CD14-positive monocyte (primary cell): ENCODE results near the gene TRMT112. TPM values are rescaled to one million over a fixed set of nuclear protein-coding genes. Genes with fewer than 3 reads are reported as not detected.

ENCODE experiments used
- DNase-seq, 3 donors: peaks; one replicate each; pipeline ENCODE4 v3.0.0-alpha.2; 2011 to 2022
- H2AFZ ChIP-seq: 2 replicates; pipeline ENCODE4 v1.6.0; 2012; ENCODE audit warnings: mild to moderate bottlenecking, low read depth, low read length, inconsistent platforms; ENCODE audit not compliant: insufficient read depth, poor library complexity, severe bottlenecking
- H3K27ac ChIP-seq, 2 donors: 1 replicate in 1 of 2; 2 replicates in 1 of 2; pipeline ENCODE4 v1.5.1; 2012 to 2013; ENCODE audit warnings: low read length in 2 of 2, control low read depth in 1 of 2, inconsistent platforms in 1 of 2, low read depth in 1 of 2, mild to moderate bottlenecking in 1 of 2
- H3K27me3 ChIP-seq, 2 donors: one replicate each; pipeline versions ENCODE4 v1.6.0 to v1.6.1; 2011 to 2013; ENCODE audit warnings: low read length in 2 of 2; ENCODE audit not compliant: control insufficient read depth in 2 of 2, insufficient read depth in 2 of 2
- H3K36me3 ChIP-seq, 2 donors: replicated peaks in 1 of 2; 1 replicate in 1 of 2; 2 replicates in 1 of 2; pipeline versions ENCODE4 v1.5.1 to v1.6.1; 2012 to 2013; ENCODE audit warnings: low read length in 2 of 2, control low read depth in 1 of 2, inconsistent platforms in 1 of 2, mild to moderate bottlenecking in 1 of 2; ENCODE audit not compliant: insufficient read depth in 2 of 2, control insufficient read depth in 1 of 2
- H3K4me1 ChIP-seq, 2 donors: 1 replicate in 1 of 2; 2 replicates in 1 of 2; pipeline versions ENCODE4 v1.5.1 to v1.6.1; 2012 to 2013; ENCODE audit warnings: low read length in 2 of 2, control low read depth in 1 of 2, inconsistent platforms in 1 of 2, mild to moderate bottlenecking in 1 of 2, moderate library complexity in 1 of 2; ENCODE audit not compliant: insufficient read depth in 2 of 2, control insufficient read depth in 1 of 2
- H3K4me2 ChIP-seq: replicated peaks from 2 replicates; pipeline ENCODE3; 2012; ENCODE audit warnings: low read length, moderate library complexity, mild to moderate bottlenecking; ENCODE audit not compliant: poor library complexity, severe bottlenecking; ENCODE audit errors: extremely low read depth
- H3K4me3 ChIP-seq, 3 experiments: fragments of 200-600 bp in 1 of 3; sonication (generic) in 1 of 3; replicated peaks in 1 of 3; 1 replicate in 2 of 3; 2 replicates in 1 of 3; pipeline ENCODE4 v1.5.1; 2011 to 2013; ENCODE audit warnings: low read length in 3 of 3, mild to moderate bottlenecking in 3 of 3, control low read depth in 2 of 3, low read depth in 2 of 3, inconsistent platforms in 1 of 3, moderate library complexity in 1 of 3
- H3K79me2 ChIP-seq: 2 replicates; pipeline ENCODE4 v1.6.0; 2012; ENCODE audit warnings: mild to moderate bottlenecking, control low read depth, inconsistent platforms, low read length, moderate library complexity; ENCODE audit not compliant: insufficient read depth
- H3K9ac ChIP-seq: 2 replicates; pipeline ENCODE4 v1.6.0; 2017; ENCODE audit warnings: low read length, mild to moderate bottlenecking; ENCODE audit not compliant: insufficient read depth, poor library complexity, severe bottlenecking
- H3K9me3 ChIP-seq, 2 donors: replicated peaks in 1 of 2; 1 replicate in 1 of 2; 2 replicates in 1 of 2; pipeline versions ENCODE4 v1.5.1 to v1.6.1; 2012 to 2013; ENCODE audit warnings: low read length in 2 of 2, control low read depth in 1 of 2; ENCODE audit not compliant: control insufficient read depth in 1 of 2, insufficient read depth in 1 of 2
- H4K20me1 ChIP-seq: 2 replicates; pipeline ENCODE4 v1.6.0; 2012; ENCODE audit warnings: mild to moderate bottlenecking, low read length, control low read depth, moderate library complexity; ENCODE audit not compliant: insufficient read depth
- H3K27ac Mint-ChIP-seq, 7 donors: one replicate each; pipeline ENCODE4 v1.8.0; 2020; ENCODE audit warnings: mild to moderate bottlenecking in 7 of 7, mixed read lengths in 7 of 7, moderate library complexity in 6 of 7, inconsistent platforms in 2 of 7
- H3K27me3 Mint-ChIP-seq, 3 donors: one replicate each; pipeline ENCODE4 v1.8.0; 2021 to 2022; ENCODE audit warnings: low read depth in 3 of 3, mild to moderate bottlenecking in 3 of 3, mixed read lengths in 3 of 3, moderate library complexity in 3 of 3, inconsistent platforms in 1 of 3
- H3K36me3 Mint-ChIP-seq, 2 donors: one replicate each; pipeline ENCODE4 v1.8.0; 2020; ENCODE audit warnings: mixed read lengths in 2 of 2, inconsistent platforms in 1 of 2, mild to moderate bottlenecking in 1 of 2
- H3K4me1 Mint-ChIP-seq: one replicate; pipeline ENCODE4 v1.8.0; 2020; ENCODE audit warnings: mild to moderate bottlenecking, mixed read lengths
- H3K4me3 Mint-ChIP-seq, 2 donors: one replicate each; pipeline ENCODE4 v1.8.0; 2020; ENCODE audit warnings: mild to moderate bottlenecking in 2 of 2, mixed read lengths in 2 of 2, moderate library complexity in 1 of 2
- H3K9me3 Mint-ChIP-seq, 7 donors: one replicate each; pipeline ENCODE4 v1.8.0; 2020 to 2022; ENCODE audit warnings: mixed read lengths in 7 of 7, mild to moderate bottlenecking in 6 of 7, moderate library complexity in 6 of 7, inconsistent platforms in 2 of 7
- WGBS: methylation state at CpG from one replicate; pipeline ENCODE4 v1.1.5; 2013; ENCODE audit warnings: missing lambda C conversion rate; ENCODE audit not compliant: insufficient coverage; 5-methylcytosine and 5-hydroxymethylcytosine counted together
- intact Hi-C, 2 donors: fragments of 100-400 bp; cut with micrococcal nuclease; formaldehyde crosslinking; loops; one replicate each; pipeline versions ENCODE4 v1.15.0 to v1.15.1; 2023
- polyA plus RNA-seq, 3 donors: library from polyadenylated mRNA; depleted of rRNA in 1 of 3; unstranded in 2 of 3; stranded (reverse) in 1 of 3; fragments of 300-500 nt in 2 of 3; fragments of >200 nt in 1 of 3; fragmentation: Illumina TruSeq in 2 of 3; gene quantifications; 1 replicate in 2 of 3; 2 replicates in 1 of 3; pipeline ENCODE4 v1.2.3, GENCODE V29; 2012 to 2021
- TF ChIP-seq, protein P1 (sequence below): fragments of 200-600 bp; IDR thresholded peaks from one replicate; pipeline ENCODE4 v1.8.0; 2022; ENCODE audit warnings: antibody characterized with exemption, mild to moderate bottlenecking

Gene TRMT112
- polyA plus RNA-seq, 3 donors, result 162 to 298 (median 254) TPM

DNA sequence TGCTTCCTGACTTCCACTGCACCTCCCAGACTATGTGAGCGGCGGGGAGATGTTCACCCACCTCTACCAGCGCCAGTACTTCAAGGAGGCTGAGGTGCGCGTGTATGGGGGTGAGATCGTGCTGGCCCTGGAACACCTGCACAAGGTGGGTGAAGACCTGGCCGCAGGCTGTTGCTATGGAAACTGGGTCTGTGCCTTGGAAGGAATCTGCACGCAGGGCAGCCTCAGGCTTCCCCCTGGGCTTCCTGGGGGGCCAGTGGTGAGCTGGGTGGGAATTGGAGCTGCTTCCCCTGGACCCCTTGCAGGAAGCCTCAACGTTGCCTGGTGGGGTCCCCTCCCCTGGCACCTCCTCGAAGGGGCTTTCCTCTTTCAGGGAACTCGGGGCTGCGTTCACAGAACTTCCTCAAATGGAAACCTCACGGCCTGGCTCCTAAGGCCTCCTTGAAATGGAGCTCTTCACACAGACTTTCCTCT, 43.1 kb upstream of the TRMT112 start:
- H3K4me3 Mint-ChIP-seq, result peak overlapping the region; percentile 86 to 96
- Histone ChIP-seq H3K9ac (peak overlapping the region; percentile 80), H3K4me2 (peak overlapping the region; percentile 100), H3K79me2 (peaks cover 63% of the 10 kb centered on the region), H3K36me3 (peaks cover 52 to 64% of the 10 kb centered on the region in 2 donors), H3K4me1 (peaks cover 33 to 49% of the 10 kb centered on the region in 2 donors), H3K27ac (peak overlapping the region; percentile 36 to 80), H3K9me3 (no peaks in the 10 kb centered on the region), H3K27me3 (no peaks in the 10 kb centered on the region), H4K20me1 (peaks cover 71% of the 10 kb centered on the region), H2AFZ (peak overlapping the region; percentile 69), H3K4me3 (peak overlapping the region; percentile 90 to 95 (median 91))
- no peaks in the 10 kb centered on the region for H3K27me3 Mint-ChIP-seq
- DNase-seq, result peak; percentile 46 to 78 (median 63)
- H3K27ac Mint-ChIP-seq, result peak overlapping the region; percentile 72 to 92 (median 82)
- peaks cover 51 to 67% of the 10 kb centered on the region in 2 donors for H3K36me3 Mint-ChIP-seq
- no peaks in the 10 kb centered on the region for H3K9me3 Mint-ChIP-seq
- intact Hi-C loops, result no loop called here
- peaks cover 44% of the 10 kb centered on the region for H3K4me1 Mint-ChIP-seq
- 0% methylated on average over 8 of the region's 13 CpGs for WGBS
- TF ChIP-seq, protein P1, sequence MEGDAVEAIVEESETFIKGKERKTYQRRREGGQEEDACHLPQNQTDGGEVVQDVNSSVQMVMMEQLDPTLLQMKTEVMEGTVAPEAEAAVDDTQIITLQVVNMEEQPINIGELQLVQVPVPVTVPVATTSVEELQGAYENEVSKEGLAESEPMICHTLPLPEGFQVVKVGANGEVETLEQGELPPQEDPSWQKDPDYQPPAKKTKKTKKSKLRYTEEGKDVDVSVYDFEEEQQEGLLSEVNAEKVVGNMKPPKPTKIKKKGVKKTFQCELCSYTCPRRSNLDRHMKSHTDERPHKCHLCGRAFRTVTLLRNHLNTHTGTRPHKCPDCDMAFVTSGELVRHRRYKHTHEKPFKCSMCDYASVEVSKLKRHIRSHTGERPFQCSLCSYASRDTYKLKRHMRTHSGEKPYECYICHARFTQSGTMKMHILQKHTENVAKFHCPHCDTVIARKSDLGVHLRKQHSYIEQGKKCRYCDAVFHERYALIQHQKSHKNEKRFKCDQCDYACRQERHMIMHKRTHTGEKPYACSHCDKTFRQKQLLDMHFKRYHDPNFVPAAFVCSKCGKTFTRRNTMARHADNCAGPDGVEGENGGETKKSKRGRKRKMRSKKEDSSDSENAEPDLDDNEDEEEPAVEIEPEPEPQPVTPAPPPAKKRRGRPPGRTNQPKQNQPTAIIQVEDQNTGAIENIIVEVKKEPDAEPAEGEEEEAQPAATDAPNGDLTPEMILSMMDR, result peak; percentile 16

DNA sequence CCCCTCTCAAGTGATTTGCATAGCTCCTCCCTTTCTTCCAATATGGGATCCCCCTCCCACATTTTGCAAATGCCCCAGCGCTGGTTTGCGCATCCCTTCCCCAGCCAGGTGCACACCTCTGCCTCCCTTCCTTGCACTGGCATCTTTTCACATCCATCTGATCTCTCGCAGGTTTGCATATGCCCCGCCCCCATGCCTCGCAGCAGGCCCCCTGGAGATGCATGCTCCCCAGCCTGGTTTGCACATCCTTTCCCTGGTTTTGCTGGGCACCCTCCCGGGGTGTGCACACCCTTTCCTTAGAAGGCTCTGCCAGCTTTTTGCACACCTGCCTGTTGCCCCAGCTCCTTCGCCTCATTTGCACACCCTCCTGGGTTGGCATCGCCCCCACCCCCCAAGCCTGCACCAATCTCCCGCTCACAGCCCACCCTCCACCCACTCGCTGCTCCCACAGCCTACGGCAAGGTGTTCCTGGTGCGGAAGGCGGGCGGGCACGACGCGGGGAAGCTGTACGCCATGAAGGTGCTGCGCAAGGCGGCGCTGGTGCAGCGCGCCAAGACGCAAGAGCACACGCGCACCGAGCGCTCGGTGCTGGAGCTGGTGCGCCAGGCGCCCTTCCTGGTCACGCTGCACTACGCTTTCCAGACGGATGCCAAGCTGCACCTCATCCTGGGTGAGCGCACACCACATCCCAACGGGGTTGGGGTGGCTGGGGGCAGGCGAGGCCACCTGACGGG, 42.5 kb upstream of the TRMT112 start:
- no peaks in the 10 kb centered on the region for H3K27me3 Mint-ChIP-seq

More for the DNA sequence above, 42.5 kb upstream of the TRMT112 start:
- Histone ChIP-seq H3K9ac (peak overlapping the region; percentile 80), H4K20me1 (peaks cover 71% of the 10 kb centered on the region), H3K9me3 (no peaks in the 10 kb centered on the region), H2AFZ (peak overlapping the region; percentile 75), H3K27me3 (no peaks in the 10 kb centered on the region), H3K4me3 (peak overlapping the region; percentile 90 to 95 (median 91)), H3K36me3 (peaks cover 46 to 63% of the 10 kb centered on the region in 2 donors), H3K4me1 (peaks cover 39 to 55% of the 10 kb centered on the region in 2 donors), H3K79me2 (peaks cover 57% of the 10 kb centered on the region), H3K27ac (peak overlapping the region; percentile 50 to 80), H3K4me2 (peak overlapping the region; percentile 100)
- peak; percentile 38 to 59 (median 49) for DNase-seq
- H3K4me3 Mint-ChIP-seq, result peak overlapping the region; percentile 86 to 96
- WGBS, result 6% methylated on average over 35 of the region's 38 CpGs
- H3K9me3 Mint-ChIP-seq, result no peaks in the 10 kb centered on the region
- H3K27ac Mint-ChIP-seq, result peak overlapping the region; percentile 72 to 92 (median 85)
- TF ChIP-seq, protein P1, result peak; percentile 46
- peaks cover 49% of the 10 kb centered on the region for H3K4me1 Mint-ChIP-seq
- H3K36me3 Mint-ChIP-seq, result peaks cover 47 to 64% of the 10 kb centered on the region in 2 donors
- intact Hi-C loops, result loop anchor here (5.0 kb wide), 1 partner anchor 43 kb away; the partner anchor contains the start of genes PRDX5 (in 2 of the 2) and TRMT112 (in 2 of the 2)
